GM19035 (cell line): ENCODE data around the gene AIFM3.

ENCODE experiments used
- ATAC-seq: cut with Tn5 transposase; IDR thresholded peaks from one replicate; pipeline ENCODE4 v1.9.1; 2021; ENCODE audit not compliant: unreplicated experiment

AIFM3 gene

DNA sequence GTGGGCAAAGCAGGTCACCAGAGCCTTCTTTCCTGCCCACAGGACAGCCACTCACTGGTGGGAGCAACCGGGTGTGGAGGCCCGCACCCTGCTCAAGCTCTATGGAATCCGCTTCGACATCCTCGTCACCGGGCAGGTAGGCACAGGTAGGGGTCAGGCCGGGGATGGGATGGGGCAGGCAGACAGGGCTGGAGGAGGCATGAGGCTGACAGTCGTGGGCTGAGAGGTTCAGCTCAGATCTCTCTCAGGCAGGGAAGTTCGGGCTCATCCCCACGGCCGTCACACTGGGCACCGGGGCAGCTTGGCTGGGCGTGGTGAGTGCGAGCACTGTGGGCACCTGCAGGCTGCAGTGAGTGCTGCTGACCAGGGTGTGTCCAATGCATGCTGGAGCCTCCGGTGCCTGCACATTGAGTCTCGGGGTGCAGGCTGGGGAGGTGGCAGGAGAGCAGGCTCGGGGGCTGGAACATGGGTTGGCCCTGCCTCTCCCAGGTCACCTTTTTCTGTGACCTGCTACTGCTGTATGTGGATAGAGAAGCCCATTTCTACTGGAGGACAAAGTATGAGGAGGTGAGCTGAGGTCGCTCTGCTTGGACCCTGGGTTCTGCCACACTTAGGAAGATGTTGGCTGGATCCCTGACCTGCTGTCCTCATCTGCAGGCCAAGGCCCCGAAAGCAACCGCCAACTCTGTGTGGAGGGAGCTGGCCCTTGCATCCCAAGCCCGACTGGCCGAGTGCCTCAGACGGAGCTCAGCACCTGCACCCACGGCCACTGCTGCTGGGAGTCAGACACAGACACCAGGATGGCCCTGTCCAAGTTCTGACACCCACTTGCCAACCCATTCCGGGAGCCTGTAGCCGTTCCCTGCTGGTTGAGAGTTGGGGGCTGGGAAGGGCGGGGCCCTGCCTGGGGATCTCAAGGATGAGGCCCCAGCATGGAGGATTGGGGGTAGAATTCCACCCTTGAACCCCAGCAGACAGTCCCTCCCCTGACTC, 59.0 kb downstream of the AIFM3 start:
- ATAC-seq: no peak

DNA sequence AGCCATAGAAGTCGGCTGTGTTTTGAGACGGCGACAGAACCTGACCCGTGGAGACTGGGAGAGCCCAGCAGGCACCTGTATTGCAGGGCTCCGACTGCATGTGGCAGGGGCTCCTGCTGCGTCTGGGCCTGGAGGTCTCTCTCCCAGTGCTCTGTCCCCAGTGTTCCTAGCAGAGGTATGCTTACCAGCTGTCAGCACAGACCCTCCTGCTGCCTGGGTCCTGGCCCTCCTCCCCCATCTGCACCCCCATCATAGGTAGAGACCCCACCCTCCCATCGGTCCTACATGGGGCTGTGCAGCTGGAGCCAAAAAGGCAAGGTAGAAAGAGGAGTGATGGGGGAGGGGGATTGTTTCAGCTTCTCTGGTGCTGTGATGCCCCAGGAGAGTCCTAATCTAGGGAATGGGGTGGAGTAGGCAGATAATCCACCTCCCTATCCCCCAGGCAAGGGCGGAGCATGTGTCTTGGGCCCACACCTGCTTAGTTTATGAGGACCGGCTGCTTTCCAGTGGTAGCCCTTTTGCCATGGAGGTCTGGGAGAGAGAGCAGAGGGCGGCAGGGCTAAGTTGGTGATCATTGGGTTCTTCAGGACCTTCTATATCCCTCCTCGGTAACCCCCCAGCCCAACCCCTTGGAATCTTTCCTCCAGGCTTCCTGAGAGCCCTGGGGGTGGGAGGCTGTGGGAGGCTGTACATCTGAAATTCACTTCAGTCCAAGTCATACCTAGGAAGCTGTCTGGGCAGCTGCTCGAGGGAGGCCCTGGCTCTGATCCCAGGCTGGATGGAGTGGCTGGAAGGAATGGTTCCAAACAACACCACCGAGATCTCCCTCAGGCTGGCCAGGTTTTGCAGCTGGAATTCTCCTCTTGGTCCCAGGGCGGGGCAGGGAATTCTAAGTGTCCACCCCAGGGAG, 60.0 kb downstream of the AIFM3 start:
- no peak for ATAC-seq

GRCh38 chr22:21028277-21029251, 61.5 kb downstream of the AIFM3 start:
- no peak for ATAC-seq

DNA sequence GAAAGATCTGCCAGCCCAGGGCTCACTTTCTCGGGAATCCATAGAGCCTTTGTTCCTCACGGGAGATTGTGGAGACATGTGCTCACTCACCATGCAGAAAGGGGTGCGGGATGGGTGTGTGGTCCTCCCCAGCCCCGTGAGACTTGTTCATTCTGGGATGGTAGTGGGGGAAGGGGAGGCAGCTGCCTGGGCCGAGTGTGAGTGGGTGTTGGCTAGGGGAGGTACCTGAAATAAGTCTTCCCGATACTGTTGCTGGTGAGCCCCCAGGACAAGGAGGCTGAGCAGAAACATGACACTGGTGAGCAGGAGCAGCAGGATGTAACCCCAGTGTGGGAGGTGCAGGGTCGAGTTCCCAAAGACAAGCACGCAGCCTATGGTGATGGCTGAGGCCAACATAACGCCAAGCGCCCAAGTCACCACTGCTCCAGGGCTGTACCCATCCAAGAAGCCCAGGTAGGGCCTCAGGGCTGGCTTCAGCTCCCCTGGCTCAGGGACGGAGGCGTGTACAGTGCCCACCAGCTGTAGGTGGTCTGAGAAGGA, 62.5 kb downstream of the AIFM3 start:
- ATAC-seq: no peak

DNA sequence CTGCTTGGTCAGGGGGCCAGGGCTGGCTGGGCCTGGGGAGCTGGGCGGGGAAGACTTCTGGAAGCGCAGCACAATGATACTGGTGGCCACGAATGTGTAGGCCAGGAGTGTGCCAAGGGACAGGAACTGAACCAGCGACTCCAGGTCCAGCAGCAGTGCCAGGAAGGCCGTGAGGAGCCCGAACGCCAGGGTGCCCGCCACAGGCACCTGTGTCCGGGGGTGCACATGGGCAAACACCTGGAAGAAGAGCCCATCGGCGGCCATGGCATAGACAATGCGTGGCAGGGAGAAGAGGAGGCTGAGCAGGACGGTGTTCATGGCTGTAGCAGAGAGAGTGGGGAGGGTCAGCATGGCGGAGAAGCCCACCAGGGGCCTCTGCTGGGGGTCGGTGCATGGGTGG, 63.0 kb downstream of the AIFM3 start:
- no peak for ATAC-seq
